Stimulated activated CD8-positive, alpha-beta memory T cell treated with anti-CD3 and anti-CD28 coated beads, Interleukin-4, amount 100 ng/mL, for 24 hours (primary cell): ENCODE data around the gene TTC12.

Source experiments
- DNase-seq: peaks from one replicate; pipeline ENCODE4 v3.0.0-alpha.2; 2020; ENCODE audit warnings: low read depth

The TTC12 gene

DNA sequence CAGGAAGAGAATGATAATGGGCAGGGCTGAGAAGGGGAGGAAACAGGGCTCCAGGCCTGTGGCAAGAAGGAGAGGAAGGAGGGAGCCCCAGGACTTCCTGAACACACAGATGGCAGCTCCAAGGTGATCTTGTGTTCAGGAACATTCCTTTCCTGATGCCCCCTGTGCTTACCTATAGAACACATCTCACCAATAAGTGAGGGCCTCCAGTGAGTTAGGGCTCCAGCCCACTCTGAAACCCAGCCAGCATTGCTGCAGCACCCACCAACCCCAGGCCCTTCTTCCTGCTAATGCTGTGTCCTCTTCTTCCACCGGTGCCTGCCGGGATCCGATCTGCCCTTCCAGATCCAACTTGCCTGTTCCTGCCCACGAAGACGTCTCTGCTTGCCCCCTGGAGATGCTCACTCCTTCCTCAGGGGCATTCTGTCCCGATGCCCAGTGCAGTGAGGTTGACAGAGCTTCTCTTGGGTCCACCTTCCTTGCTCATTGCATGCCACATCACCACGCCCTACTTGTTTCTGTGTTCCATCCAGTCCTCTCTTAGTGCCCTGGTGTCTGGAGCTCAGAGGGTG lies 90.6 kb downstream of the TTC12 start:
- no peak for DNase-seq

DNA sequence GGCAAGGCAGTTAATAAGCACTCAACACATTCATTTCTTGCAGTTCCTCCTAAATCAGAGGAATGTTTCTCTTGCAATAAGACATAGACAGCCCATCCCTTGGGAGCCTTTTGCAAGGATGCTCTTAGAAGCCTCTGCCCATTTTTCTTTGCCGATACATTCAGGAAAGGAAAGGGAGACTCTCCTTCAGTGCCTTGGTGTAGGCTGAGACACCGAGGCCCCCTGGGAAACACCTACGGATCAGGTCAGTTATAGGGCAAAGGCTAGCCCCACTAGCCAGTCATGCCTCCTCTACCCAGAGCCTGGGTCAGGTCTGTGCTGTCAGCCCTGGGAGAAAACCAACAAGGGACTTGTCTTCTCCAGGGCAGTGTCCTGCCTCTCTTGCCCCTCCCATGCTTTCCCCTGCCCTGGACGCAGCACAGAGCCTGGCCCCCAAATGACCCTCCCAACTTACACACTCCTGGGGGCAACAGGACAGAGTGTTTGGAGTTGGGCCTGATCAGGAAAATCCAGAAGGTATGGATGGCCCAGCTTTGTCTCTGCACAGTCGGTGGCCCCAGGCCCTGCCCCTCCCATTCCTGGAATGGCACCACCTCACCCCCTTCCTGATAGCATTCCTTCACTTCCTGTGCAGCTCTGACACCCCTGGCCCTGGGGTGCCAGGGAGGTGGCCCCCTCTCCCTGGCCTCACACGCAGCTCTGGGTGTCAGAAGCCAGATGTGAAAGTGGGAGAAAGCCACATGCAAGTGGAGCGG lies 91.5 kb downstream of the TTC12 start:
- no peak for DNase-seq

DNA sequence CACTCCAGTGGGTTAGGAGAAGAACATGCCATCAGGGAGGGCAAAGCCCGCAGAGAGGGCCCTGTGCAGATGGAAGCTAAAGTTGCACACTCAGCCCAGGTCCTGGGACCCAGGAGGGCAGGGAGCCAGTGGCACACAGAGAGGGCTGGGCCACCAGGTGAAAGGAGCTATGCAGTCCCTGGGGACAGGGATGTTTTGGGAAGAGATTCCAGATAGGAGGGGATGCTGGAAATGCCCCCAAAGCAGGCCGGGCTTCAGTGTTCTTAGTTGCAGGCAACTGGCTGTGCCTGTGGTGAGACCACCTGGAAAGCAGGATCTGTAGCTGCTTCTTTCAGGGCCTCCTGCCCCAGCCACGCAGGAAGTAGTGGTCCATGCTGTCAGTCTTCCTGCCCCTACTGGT lies 92.8 kb downstream of the TTC12 start:
- DNase-seq, result no peak

DNA sequence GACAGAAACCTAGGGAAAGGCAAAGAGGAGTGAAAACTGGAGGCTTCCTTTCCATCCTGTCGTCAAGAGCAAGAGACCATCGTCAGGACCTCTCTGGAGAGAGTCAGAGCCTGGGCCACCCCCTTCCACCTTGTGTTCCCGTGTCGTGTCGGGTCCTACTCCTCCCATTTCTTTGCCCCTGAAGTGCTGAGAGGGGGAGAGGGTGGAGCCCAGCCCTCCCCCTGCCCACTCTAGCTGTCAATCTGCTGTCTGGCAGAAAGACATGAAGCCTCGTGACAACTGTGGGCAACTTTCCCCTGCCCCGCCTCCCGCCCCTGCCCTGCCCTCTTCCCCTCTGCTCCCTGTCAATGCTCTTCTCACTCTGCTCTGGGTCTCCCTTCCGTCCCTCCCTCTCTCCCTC lies 93.8 kb downstream of the TTC12 start:
- DNase-seq, result no peak

DNA sequence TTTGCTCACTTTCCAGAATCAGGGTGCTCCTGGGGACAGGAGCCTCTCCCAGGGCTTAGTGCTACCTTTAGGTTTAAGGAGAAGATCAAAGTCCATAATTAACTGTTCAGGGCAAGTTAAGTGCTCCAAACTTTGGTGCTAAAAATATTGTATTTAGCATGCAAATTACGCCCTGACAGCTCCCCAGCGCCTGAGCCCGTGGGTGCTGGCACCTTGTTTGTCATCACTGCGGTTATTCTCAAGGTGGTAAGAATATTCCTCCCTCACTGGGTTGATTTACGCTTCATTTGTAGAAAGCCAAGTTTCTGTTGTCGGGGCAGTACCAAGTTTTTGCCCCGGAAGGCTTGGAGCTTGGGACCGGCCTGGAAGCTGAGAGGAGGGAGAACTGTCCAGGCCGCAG lies 94.5 kb downstream of the TTC12 start:
- DNase-seq, result no peak

DNA sequence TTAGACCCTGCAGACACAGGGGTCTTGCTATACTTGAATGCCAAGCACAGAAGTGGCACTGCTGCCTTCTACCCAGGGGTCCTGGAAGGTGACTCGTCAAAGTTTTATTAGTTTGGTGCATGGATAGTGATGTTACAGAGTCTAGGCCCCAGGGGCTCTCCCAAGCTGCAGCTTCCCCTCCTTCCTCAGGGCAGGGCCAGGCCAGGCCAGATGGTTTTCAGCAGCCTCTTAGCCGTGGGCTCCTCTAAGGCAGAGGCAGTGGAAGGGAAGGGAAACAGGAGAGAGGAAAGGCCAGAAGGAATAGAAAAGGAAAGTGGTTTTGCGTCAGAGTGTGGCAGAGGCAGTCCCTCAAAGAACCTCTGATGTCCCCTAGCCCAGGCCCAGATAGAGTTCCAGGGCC lies 95.1 kb downstream of the TTC12 start:
- no peak for DNase-seq

DNA sequence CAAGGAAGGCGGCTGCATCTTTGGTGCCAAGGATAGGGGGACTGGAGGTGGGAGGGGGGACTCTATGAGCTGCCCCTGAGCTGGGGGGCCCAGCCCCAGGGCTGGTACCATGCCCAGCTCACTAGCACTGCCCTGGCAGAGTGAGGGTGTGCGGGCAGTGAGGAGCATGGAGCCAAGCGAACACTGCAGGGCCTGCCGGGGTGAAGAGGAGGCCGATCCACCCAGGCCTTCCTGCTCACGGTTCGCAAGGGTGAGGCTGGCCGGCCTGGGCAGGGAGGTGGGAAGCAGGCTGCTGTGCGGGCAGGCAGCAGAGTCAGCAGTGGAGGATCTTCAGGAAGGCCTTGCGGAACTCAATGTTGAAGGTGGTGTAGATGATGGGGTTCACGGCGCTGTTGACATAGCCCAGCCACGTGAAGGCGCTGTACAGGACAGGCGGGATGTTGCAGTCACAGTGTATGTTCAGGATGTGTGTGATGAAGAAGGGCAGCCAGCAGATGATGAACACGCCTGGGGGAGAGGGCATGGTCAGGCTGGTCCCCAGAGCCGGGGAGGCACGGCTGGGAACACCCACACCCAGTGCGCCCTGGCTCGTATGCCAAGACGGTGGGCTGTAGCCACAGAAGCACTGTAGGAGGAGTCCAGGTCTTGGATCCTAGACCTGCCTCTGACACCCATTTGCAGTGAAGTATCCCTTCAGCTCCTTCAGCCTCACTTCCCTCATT lies 96.2 kb downstream of the TTC12 start:
- DNase-seq, result no peak

DNA sequence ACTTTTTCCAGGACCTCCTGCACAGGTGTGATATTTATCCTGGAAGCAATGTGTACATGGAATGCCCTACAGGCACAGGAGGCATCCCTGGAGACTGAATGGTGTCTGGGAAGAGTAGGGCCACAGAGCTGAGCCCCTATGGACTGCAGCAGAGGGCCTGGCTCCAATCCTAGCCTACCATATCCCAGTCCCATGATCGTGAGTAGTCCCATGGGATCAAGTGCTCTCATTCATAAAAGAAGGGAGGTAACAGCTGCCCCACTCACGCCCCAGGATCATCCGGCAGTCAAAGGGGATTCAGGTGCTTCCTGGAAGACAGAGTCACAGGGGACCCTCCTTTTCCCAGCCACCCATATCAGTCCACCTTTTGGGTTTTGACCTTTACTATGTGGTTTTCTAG lies 97.2 kb downstream of the TTC12 start:
- no peak for DNase-seq

DNA sequence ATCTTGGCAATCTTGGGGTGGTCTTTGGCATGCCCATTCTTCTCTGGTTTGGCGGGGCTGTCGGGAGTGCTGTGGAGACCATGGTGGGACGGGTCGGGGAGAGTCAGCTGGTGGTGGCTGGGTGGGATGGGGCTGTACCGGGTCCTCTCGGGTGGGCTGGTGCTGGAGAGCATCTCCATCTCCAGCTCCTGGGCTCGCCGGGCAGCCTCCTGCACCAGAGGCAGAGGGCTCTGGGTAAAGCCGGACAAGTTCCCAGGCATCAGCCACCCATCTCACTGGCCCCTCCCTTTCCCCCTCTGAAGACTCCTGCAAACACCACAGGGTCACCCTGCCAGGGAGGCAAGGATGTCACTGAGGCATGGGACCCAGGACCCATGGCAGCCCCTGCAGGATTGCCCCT lies 98.3 kb downstream of the TTC12 start:
- no peak for DNase-seq

DNA sequence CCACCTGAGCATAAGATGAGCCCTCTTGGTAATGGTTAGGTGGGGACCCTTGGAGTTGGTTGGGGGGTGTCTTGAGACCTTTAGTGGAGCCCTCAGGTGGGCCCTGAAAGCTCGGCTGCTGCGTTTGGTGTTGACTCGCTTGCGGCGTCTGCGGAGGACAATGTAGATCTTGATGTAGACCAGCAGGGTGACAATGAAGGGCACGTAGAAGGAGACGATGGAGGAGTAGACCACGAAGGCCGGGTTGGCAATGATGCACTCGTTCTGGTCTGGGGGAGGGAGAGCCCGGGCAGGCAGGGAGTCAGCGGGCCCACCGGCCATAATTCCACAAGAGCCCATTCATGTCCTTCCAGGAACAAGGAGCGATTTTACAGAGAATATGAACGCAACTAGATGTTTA lies 101.0 kb downstream of the TTC12 start:
- DNase-seq, result no peak
